K562 (cell line): ENCODE results near the gene SKAP2. TPM values are rescaled to one million over a fixed set of nuclear protein-coding genes. Genes with fewer than 3 reads are reported as not detected.

Source experiments
- ATAC-seq: fragments of 200-7000 bp; cut with Tn5 transposase; 3 replicates; pipeline ENCODE4 v1.9.1; 2020; ENCODE audit warnings: moderate library complexity
- BruUV-seq: library from RNA; stranded (reverse); fragments of 400-500 nt; replicated peaks from 2 replicates; lab custom pipeline; 2021; lab: Mats Ljungman, UMichigan
- CTCF ChIA-PET: fragments of 300-600 bp; formaldehyde crosslinking; extraction: SDS; loops from one replicate; lab custom pipeline; 2021; ENCODE audit warnings: low intra/inter-chr PET ratio; lab: Yijun Ruan, JAX
- POLR2A ChIA-PET: fragments of 300-600, 350-650 bp; sonication (Branson Sonifier 250); formaldehyde crosslinking; extraction: SDS; loops from one replicate; lab custom pipeline; 2021; ENCODE audit warnings: antibody characterized with exemption, inconsistent platforms; lab: Yijun Ruan, JAX
- DNase-seq, 4 experiments: peaks; one replicate each; pipeline versions ENCODE4 v3.0.0 to v3.0.0-alpha.2; 2011 to 2018; ENCODE audit warnings: low spot score in 3 of 4, mixed read lengths in 3 of 4; ENCODE audit errors: extremely low read depth in 1 of 4
- FAIRE-seq: peaks from 2 replicates; lab custom pipeline; 2011; peaks lifted over from hg19 to GRCh38; lab: Jason Lieb, UNC
- H2AFZ ChIP-seq: 2 replicates; pipeline ENCODE4 v1.6.0; 2011; ENCODE audit warnings: low read depth, low read length, control low read depth, inconsistent platforms
- H3K27ac ChIP-seq: fragments of 200-600 bp; 3 replicates; pipeline ENCODE4 v1.8.0; 2011; ENCODE audit warnings: low read depth, mild to moderate bottlenecking, control low read depth, inconsistent platforms, low read length, moderate library complexity, mixed read lengths; ENCODE audit errors: extremely low read depth
- H3K27me3 ChIP-seq, 2 experiments: fragments of 300-600 bp in 1 of 2; 2 replicates in 1 of 2; 3 replicates in 1 of 2; pipeline versions ENCODE4 v1.6.0 to v1.8.0; 2011; ENCODE audit warnings: inconsistent platforms in 2 of 2, low read length in 2 of 2, mild to moderate bottlenecking in 1 of 2, mixed read lengths in 1 of 2, moderate library complexity in 1 of 2; ENCODE audit not compliant: control insufficient read depth in 2 of 2, insufficient read depth in 2 of 2
- H3K36me3 ChIP-seq: fragments of 300-600 bp; 3 replicates; pipeline ENCODE4 v1.8.0; 2011; ENCODE audit warnings: mild to moderate bottlenecking, low read length, inconsistent platforms; ENCODE audit not compliant: control insufficient read depth, insufficient read depth
- H3K4me1 ChIP-seq, 2 experiments: fragments of 200-600 bp in 1 of 2; replicated peaks in 1 of 2; 2 replicates in 1 of 2; 3 replicates in 1 of 2; pipeline versions ENCODE4 v1.5.1 to v1.8.0; 2011; ENCODE audit warnings: inconsistent platforms in 2 of 2, low read length in 2 of 2, mild to moderate bottlenecking in 1 of 2, mixed read lengths in 1 of 2, moderate library complexity in 1 of 2; ENCODE audit not compliant: control insufficient read depth in 2 of 2, insufficient read depth in 2 of 2
- H3K4me2 ChIP-seq: 2 replicates; pipeline ENCODE4 v1.6.1; 2011; ENCODE audit warnings: low read length, control low read depth, inconsistent platforms, mixed read lengths; ENCODE audit not compliant: insufficient read depth
- H3K4me3 ChIP-seq: fragments of 200-600 bp; sonication (generic), shearing (Covaris generic); 2 replicates; pipeline ENCODE4 v1.5.1; 2016; ENCODE audit warnings: control low read depth, inconsistent platforms
- H3K79me2 ChIP-seq: fragments of 200-600 bp; 3 replicates; pipeline ENCODE4 v1.8.0; 2011; ENCODE audit warnings: low read length, inconsistent platforms; ENCODE audit not compliant: control insufficient read depth, insufficient read depth
- H3K9ac ChIP-seq, 2 experiments: 2 replicates each; pipeline versions ENCODE4 v1.6.0 to v1.6.1; 2011; ENCODE audit warnings: low read depth in 2 of 2, low read length in 2 of 2, control low read depth in 1 of 2, inconsistent platforms in 1 of 2, mild to moderate bottlenecking in 1 of 2, mixed read lengths in 1 of 2; ENCODE audit not compliant: insufficient read depth in 1 of 2
- H3K9me1 ChIP-seq: one replicate; pipeline ENCODE4 v1.6.0; 2011; ENCODE audit warnings: inconsistent platforms, mild to moderate bottlenecking, low read length, moderate library complexity; ENCODE audit not compliant: control insufficient read depth, insufficient read depth
- H3K9me3 ChIP-seq: replicated peaks from 2 replicates; pipeline ENCODE4 v1.5.1; 2011; ENCODE audit warnings: low read depth, low read length, inconsistent platforms; ENCODE audit not compliant: control insufficient read depth, insufficient read depth
- H4K20me1 ChIP-seq: replicated peaks from 2 replicates; pipeline ENCODE4 v1.6.1; 2011; ENCODE audit warnings: low read length, inconsistent platforms, mixed read lengths; ENCODE audit not compliant: control insufficient read depth, insufficient read depth
- CBFA2T2 ChIP-seq: fragments of 450-650 bp; conservative IDR thresholded peaks from 2 replicates; pipeline ENCODE4 v1.6.1; 2017; ENCODE audit warnings: mild to moderate bottlenecking
- CREB1 ChIP-seq, 2 experiments: sonication (generic) in 1 of 2; formaldehyde crosslinking in 1 of 2; IDR thresholded peaks; 2 replicates each; pipeline versions ENCODE4 v1.6.1 to v1.8.0; 2012 to 2022; ENCODE audit warnings: inconsistent platforms in 1 of 2, mild to moderate bottlenecking in 1 of 2, missing genetic modification reagents in 1 of 2, moderate library complexity in 1 of 2
- FUS ChIP-seq: fragments of 200-400 bp; formaldehyde crosslinking; optimal IDR thresholded peaks from 2 replicates; pipeline ENCODE3; 2017; ENCODE audit warnings: low read depth, low read length
- GABPB2 ChIP-seq: fragments of 250-450 bp; sonication (Bioruptor Pico); conservative IDR thresholded peaks from 2 replicates; pipeline ENCODE4 v1.5.1; 2021; ENCODE audit warnings: mild to moderate bottlenecking
- LEF1 ChIP-seq: fragments of 450-650 bp; IDR thresholded peaks from 2 replicates; pipeline ENCODE4 v1.6.1; 2016; ENCODE audit warnings: mild to moderate bottlenecking
- NCOA4 ChIP-seq: fragments of 450-650 bp; IDR thresholded peaks from 2 replicates; pipeline ENCODE4 v1.6.1; 2018; ENCODE audit warnings: mild to moderate bottlenecking; ENCODE audit not compliant: partially characterized antibody
- RCOR1 ChIP-seq, 2 experiments: IDR thresholded peaks; 2 replicates each; pipeline ENCODE4 v1.6.1; 2012; ENCODE audit warnings: low read depth in 2 of 2, low read length in 2 of 2, borderline replicate concordance in 1 of 2, improper control_type of control experiment in 1 of 2
- SETDB1 ChIP-seq: IDR thresholded peaks from one replicate; pipeline ENCODE4 v1.6.1; 2012; ENCODE audit warnings: low read length, control low read depth, inconsistent platforms
- SMARCA4 ChIP-seq: fragments of 450-650 bp; IDR thresholded peaks from 2 replicates; pipeline ENCODE4 v1.6.1; 2016
- SMARCA5 ChIP-seq: fragments of 450-650 bp; IDR thresholded peaks from 2 replicates; pipeline ENCODE4 v1.6.1; 2016
- TAL1 ChIP-seq: fragments of 450-650 bp; IDR thresholded peaks from 2 replicates; pipeline ENCODE4 v1.6.1; 2016; ENCODE audit warnings: mild to moderate bottlenecking
- TEAD1 ChIP-seq, 2 experiments: fragments of 450-650 bp in 1 of 2; sonication (generic) in 1 of 2; formaldehyde crosslinking; IDR thresholded peaks; 2 replicates each; pipeline versions ENCODE4 v1.4.0 to v1.8.0; 2020 to 2022; ENCODE audit warnings: mild to moderate bottlenecking in 2 of 2, missing genetic modification reagents in 1 of 2
- TEAD2 ChIP-seq: fragments of 450-650 bp; IDR thresholded peaks from 2 replicates; pipeline ENCODE4 v1.6.1; 2016; ENCODE audit warnings: missing genetic modification characterization, control low read depth, missing compliant biosample characterization
- ZBTB17 ChIP-seq: fragments of 450-650 bp; formaldehyde crosslinking; IDR thresholded peaks from 2 replicates; pipeline ENCODE4 v1.4.0; 2020; ENCODE audit warnings: mild to moderate bottlenecking
- ZFP36 ChIP-seq: fragments of 150-350 bp; IDR thresholded peaks from 2 replicates; pipeline ENCODE4 v1.6.1; 2018; ENCODE audit warnings: low read length, low read depth; ENCODE audit not compliant: partially characterized antibody
- ZKSCAN1 ChIP-seq: fragments of 150-350 bp; IDR thresholded peaks from 2 replicates; pipeline ENCODE4 v1.6.1; 2016; ENCODE audit warnings: low read depth, low read length
- ZNF699 ChIP-seq: fragments of 250-450 bp; sonication (Bioruptor Pico); IDR thresholded peaks from 2 replicates; pipeline ENCODE4 v1.8.0; 2021; ENCODE audit warnings: mild to moderate bottlenecking, moderate library complexity; ENCODE audit not compliant: insufficient replicate concordance
- WGBS: fragments of 100-300 bp; shearing (Covaris generic); methylation state at CpG from one replicate; pipeline ENCODE4 v1.1.6; 2016; ENCODE audit warnings: low coverage, mixed read lengths; ENCODE audit not compliant: insufficient coverage; ENCODE audit errors: missing lambda C conversion rate; 5-methylcytosine and 5-hydroxymethylcytosine counted together
- in situ Hi-C: fragments of 300-500 bp; cut with MboI; formaldehyde crosslinking; loops from 4 replicates; pipeline ENCODE4 v1.15.0; 2018; ENCODE audit warnings: inconsistent platforms, mixed read lengths
- intact Hi-C: fragments of 100-400 bp; cut with micrococcal nuclease; formaldehyde crosslinking; loops from 2 replicates; pipeline ENCODE4 v1.14.2; 2022
- polyA plus RNA-seq, 8 experiments: library from polyadenylated mRNA; depleted of rRNA in 4 of 8; stranded (reverse) in 5 of 8; unstranded in 3 of 8; fragments of >200 nt; fragmentation: Nextera tagmentation in 2 of 8; fragmentation: Illumina TruSeq in 1 of 8; extraction: Ambion mirVana in 2 of 8; extraction: Trizol in 1 of 8; gene quantifications; 2 replicates each; pipeline versions ENCODE4 v1.2.1 to v1.2.3, GENCODE V29; 2011 to 2014; ENCODE audit warnings: inconsistent platforms in 1 of 8, missing spikeins in 1 of 8
- total RNA-seq, 7 experiments: library from RNA; depleted of rRNA in 6 of 7; stranded (reverse); fragments of >200 nt in 6 of 7; fragmentation: Illumina TruSeq in 2 of 7; extraction: Trizol in 2 of 7; gene quantifications; 2 replicates each; pipeline versions ENCODE4 v1.2.1 to v1.2.3, GENCODE V29; 2011 to 2021; ENCODE audit warnings: low replicate concordance in 1 of 7
- TF ChIP-seq, protein P1 (sequence below): sonication (generic); formaldehyde crosslinking; IDR thresholded peaks from 2 replicates; pipeline ENCODE4 v1.9.0; 2022; ENCODE audit warnings: mild to moderate bottlenecking, missing genetic modification reagents
- TF ChIP-seq, protein P2 (sequence below): fragments of 200-800 bp; sonication (Bioruptor generic); IDR thresholded peaks from 2 replicates; pipeline ENCODE4 v1.6.1; 2017; ENCODE audit warnings: missing genetic modification characterization, missing compliant biosample characterization
- TF ChIP-seq, protein P3 (sequence below), 2 experiments: IDR thresholded peaks; 2 replicates each; pipeline ENCODE4 v1.6.1; 2011; ENCODE audit warnings: borderline replicate concordance in 1 of 2, control low read depth in 1 of 2, low read depth in 1 of 2, low read length in 1 of 2, mild to moderate bottlenecking in 1 of 2, mixed read lengths in 1 of 2, moderate library complexity in 1 of 2; ENCODE audit not compliant: insufficient read depth in 1 of 2, insufficient read length in 1 of 2, poor library complexity in 1 of 2, severe bottlenecking in 1 of 2; ENCODE audit errors: extremely low read depth in 1 of 2

The SKAP2 gene
- total and polyA plus RNA-seq, 9 of the 15 experiments (the other 6 are each of a cell fraction or from before 2014, with no cell fraction given), result 4.2 to 11.7 (median 8.3) TPM

DNA sequence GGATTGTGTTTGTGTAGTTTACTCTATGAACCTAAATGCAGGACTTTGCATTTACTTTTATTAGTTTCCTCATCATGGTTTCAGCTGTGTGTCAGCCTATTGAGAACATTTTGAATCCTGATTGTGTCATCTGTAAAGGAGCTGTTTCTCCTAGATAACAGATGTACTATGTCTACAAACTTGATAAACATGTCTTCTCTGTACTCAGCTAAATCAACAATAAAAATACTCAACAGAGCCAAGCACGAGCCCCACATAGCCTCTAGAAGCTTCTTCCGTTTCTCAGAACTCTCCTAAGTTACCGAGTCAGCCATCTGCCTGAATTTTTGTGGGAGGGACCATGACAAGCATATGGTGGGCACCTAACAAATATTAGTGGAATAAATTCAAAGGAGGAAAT lies 234.7 kb downstream of the SKAP2 start:
- WGBS, result 0% methylated on average over 3 of the region's 3 CpGs
- POLR2A ChIA-PET, result no interaction called here
- Histone ChIP-seq H3K9me3 (no peaks in the 10 kb centered on the region), H3K4me1 (peaks cover 3 to 4% of the 10 kb centered on the region in 2 experiments; a peak in 4 of 5 replicates), H3K9ac (no peak overlapping the region), H3K27me3 (peaks cover 30 to 68% of the 10 kb centered on the region in 2 experiments), H3K9me1 (no peaks in the 10 kb centered on the region), H3K4me3 (no peak overlapping the region), H3K27ac (no peak overlapping the region), H2AFZ (no peak overlapping the region), H3K79me2 (no peaks in the 10 kb centered on the region), H3K4me2 (no peak overlapping the region), H3K36me3 (no peaks in the 10 kb centered on the region), H4K20me1 (no peaks in the 10 kb centered on the region)
- no TSS peak for BruUV-seq
- ATAC-seq (no peak), FAIRE-seq (no peak), DNase-seq (no peak)
- intact Hi-C loops, result no loop called here
- CTCF ChIA-PET, result interaction anchor here (0.9 kb wide), 1 partner anchor 10 kb away, joined by 3 read pairs; no protein-coding TSS in a partner anchor
- in situ Hi-C loops, result no loop called here
- TF ChIP-seq CBFA2T2, result peak; percentile 14; the same call in 1 of the 2 replicates
- no peak for TF ChIP-seq FUS
- peak; percentile 53 for TF ChIP-seq TAL1
- TF ChIP-seq ZKSCAN1, result no peak
- TF ChIP-seq SMARCA4, result no peak
- no peak for TF ChIP-seq LEF1
- TF ChIP-seq TEAD2, result no peak
- TF ChIP-seq, protein P1, sequence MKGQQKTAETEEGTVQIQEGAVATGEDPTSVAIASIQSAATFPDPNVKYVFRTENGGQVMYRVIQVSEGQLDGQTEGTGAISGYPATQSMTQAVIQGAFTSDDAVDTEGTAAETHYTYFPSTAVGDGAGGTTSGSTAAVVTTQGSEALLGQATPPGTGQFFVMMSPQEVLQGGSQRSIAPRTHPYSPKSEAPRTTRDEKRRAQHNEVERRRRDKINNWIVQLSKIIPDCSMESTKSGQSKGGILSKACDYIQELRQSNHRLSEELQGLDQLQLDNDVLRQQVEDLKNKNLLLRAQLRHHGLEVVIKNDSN, result no peak
- TF ChIP-seq GABPB2 (CRISPR knock-in tag), result no peak
- TF ChIP-seq ZBTB17 (CRISPR knock-in tag), result no peak
- 0 out of 4 replicates have a peak, but pooled peaks of 1 of the 2 experiments have one; percentile 7 for TF ChIP-seq RCOR1 (IDR thresholded peaks at IDR 0.05; ENCODE audit: borderline replicate concordance in 1 of 2, low read depth in 2 of 2, low read length in 2 of 2)
- no peak for TF ChIP-seq ZFP36
- TF ChIP-seq NCOA4, result no peak
- TF ChIP-seq, protein P2, sequence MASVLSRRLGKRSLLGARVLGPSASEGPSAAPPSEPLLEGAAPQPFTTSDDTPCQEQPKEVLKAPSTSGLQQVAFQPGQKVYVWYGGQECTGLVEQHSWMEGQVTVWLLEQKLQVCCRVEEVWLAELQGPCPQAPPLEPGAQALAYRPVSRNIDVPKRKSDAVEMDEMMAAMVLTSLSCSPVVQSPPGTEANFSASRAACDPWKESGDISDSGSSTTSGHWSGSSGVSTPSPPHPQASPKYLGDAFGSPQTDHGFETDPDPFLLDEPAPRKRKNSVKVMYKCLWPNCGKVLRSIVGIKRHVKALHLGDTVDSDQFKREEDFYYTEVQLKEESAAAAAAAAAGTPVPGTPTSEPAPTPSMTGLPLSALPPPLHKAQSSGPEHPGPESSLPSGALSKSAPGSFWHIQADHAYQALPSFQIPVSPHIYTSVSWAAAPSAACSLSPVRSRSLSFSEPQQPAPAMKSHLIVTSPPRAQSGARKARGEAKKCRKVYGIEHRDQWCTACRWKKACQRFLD (CRISPR knock-in tag), result no peak
- TF ChIP-seq ZNF699, result no peak
- TF ChIP-seq TEAD1 (CRISPR knock-in tag; IDR thresholded peaks at IDR 0.05), result no peak
- no peak for TF ChIP-seq SETDB1
- TF ChIP-seq CREB1 (IDR thresholded peaks at IDR 0.05), result no peak
- no peak for TF ChIP-seq CREB1 (CRISPR knock-in tag; IDR thresholded peaks at IDR 0.05)
- TF ChIP-seq, protein P3, sequence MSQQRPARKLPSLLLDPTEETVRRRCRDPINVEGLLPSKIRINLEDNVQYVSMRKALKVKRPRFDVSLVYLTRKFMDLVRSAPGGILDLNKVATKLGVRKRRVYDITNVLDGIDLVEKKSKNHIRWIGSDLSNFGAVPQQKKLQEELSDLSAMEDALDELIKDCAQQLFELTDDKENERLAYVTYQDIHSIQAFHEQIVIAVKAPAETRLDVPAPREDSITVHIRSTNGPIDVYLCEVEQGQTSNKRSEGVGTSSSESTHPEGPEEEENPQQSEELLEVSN (IDR thresholded peaks at IDR 0.05; ENCODE audit: borderline replicate concordance in 1 of 2, extremely low read depth in 1 of 2, insufficient read depth in 1 of 2, insufficient read length in 1 of 2, low read depth in 1 of 2, low read length in 1 of 2, poor library complexity in 1 of 2, severe bottlenecking in 1 of 2), result no peak
- no peak for TF ChIP-seq SMARCA5
